Neuronal stem cell (in vitro differentiated cells): ENCODE results near the gene ACBD3.

Experiments used
- DNase-seq: peaks from one replicate; pipeline ENCODE4 v3.0.0-alpha.2; 2013; ENCODE audit warnings: low spot score
- H2AFZ ChIP-seq: one replicate; pipeline ENCODE4 v1.6.1; 2013; ENCODE audit warnings: mild to moderate bottlenecking, low read length, inconsistent platforms
- H2AK5ac ChIP-seq: 2 replicates; pipeline ENCODE4 v1.6.1; 2013; ENCODE audit warnings: low read depth, mild to moderate bottlenecking, inconsistent platforms, low read length, moderate library complexity, mixed read lengths
- H2BK120ac ChIP-seq: 2 replicates; pipeline ENCODE4 v1.6.1; 2013; ENCODE audit warnings: low read depth, mild to moderate bottlenecking, inconsistent platforms, low read length, moderate library complexity, mixed read lengths
- H2BK12ac ChIP-seq: one replicate; pipeline ENCODE4 v1.6.1; 2013; ENCODE audit warnings: low read length, inconsistent platforms
- H2BK15ac ChIP-seq: 2 replicates; pipeline ENCODE4 v1.6.1; 2013; ENCODE audit warnings: mild to moderate bottlenecking, low read length, inconsistent platforms, mixed read lengths
- H2BK5ac ChIP-seq: one replicate; pipeline ENCODE4 v1.6.1; 2013; ENCODE audit warnings: inconsistent platforms, mild to moderate bottlenecking, low read length, moderate library complexity
- H3K14ac ChIP-seq: one replicate; pipeline ENCODE4 v1.6.1; 2013; ENCODE audit warnings: low read length, inconsistent platforms
- H3K18ac ChIP-seq: 2 replicates; pipeline ENCODE4 v1.6.1; 2013; ENCODE audit warnings: low read length, inconsistent platforms
- H3K23ac ChIP-seq: 2 replicates; pipeline ENCODE4 v1.6.1; 2013; ENCODE audit warnings: low read depth, mild to moderate bottlenecking, mixed read lengths, low read length, inconsistent platforms; ENCODE audit not compliant: poor library complexity
- H3K27ac ChIP-seq: replicated peaks from 3 replicates; pipeline ENCODE4 v1.5.1; 2013; ENCODE audit warnings: low read length, inconsistent platforms
- H3K27me3 ChIP-seq, 3 experiments: 2 replicates each; pipeline ENCODE4 v1.6.1; 2013; ENCODE audit warnings: low read length in 3 of 3, mild to moderate bottlenecking in 2 of 3, inconsistent platforms in 1 of 3, low read depth in 1 of 3, mixed read lengths in 1 of 3, moderate library complexity in 1 of 3; ENCODE audit not compliant: control insufficient read depth in 3 of 3, insufficient read depth in 3 of 3
- H3K36me3 ChIP-seq, 2 donors: replicated peaks in 1 of 2; 2 replicates each; pipeline ENCODE4 v1.6.1; 2013; ENCODE audit warnings: low read length in 2 of 2; ENCODE audit not compliant: control insufficient read depth in 2 of 2, insufficient read depth in 2 of 2
- H3K4ac ChIP-seq: 2 replicates; pipeline ENCODE4 v1.6.1; 2013; ENCODE audit warnings: inconsistent platforms, mild to moderate bottlenecking, low read length, moderate library complexity
- H3K4me1 ChIP-seq, 2 donors: 1 replicate in 1 of 2; 2 replicates in 1 of 2; pipeline ENCODE4 v1.6.1; 2013; ENCODE audit warnings: low read length in 2 of 2, low read depth in 1 of 2; ENCODE audit not compliant: control insufficient read depth in 2 of 2, insufficient read depth in 1 of 2
- H3K4me2 ChIP-seq: one replicate; pipeline ENCODE4 v1.6.1; 2013; ENCODE audit warnings: mild to moderate bottlenecking, low read length, inconsistent platforms; ENCODE audit not compliant: insufficient read depth, poor library complexity, severe bottlenecking
- H3K4me3 ChIP-seq, 2 donors: 2 replicates each; pipeline ENCODE4 v1.5.1; 2013; ENCODE audit warnings: low read length in 2 of 2, mild to moderate bottlenecking in 2 of 2, inconsistent platforms in 1 of 2, moderate library complexity in 1 of 2
- H3K79me1 ChIP-seq: one replicate; pipeline ENCODE4 v1.6.1; 2013; ENCODE audit warnings: low read depth, mild to moderate bottlenecking, inconsistent platforms, low read length, moderate library complexity
- H3K9ac ChIP-seq: one replicate; pipeline ENCODE4 v1.6.1; 2013; ENCODE audit warnings: mild to moderate bottlenecking, low read depth, low read length, inconsistent platforms; ENCODE audit not compliant: poor library complexity
- H3K9me3 ChIP-seq, 2 donors: replicated peaks in 1 of 2; 2 replicates each; pipeline versions ENCODE3 to v1.6.1; 2013; ENCODE audit warnings: low read length in 2 of 2, mild to moderate bottlenecking in 2 of 2, inconsistent platforms in 1 of 2, low read depth in 1 of 2, mixed read lengths in 1 of 2, moderate library complexity in 1 of 2; ENCODE audit not compliant: control insufficient read depth in 2 of 2, insufficient read depth in 1 of 2
- H4K8ac ChIP-seq: one replicate; pipeline ENCODE4 v1.6.1; 2013; ENCODE audit warnings: low read depth, mild to moderate bottlenecking, inconsistent platforms, low read length, moderate library complexity
- H4K91ac ChIP-seq: one replicate; pipeline ENCODE4 v1.6.1; 2013; ENCODE audit warnings: low read length, low read depth, mild to moderate bottlenecking, inconsistent platforms; ENCODE audit not compliant: poor library complexity
- WGBS, 2 donors: extraction: QIAGEN DNeasy Blood & Tissue Kit; methylation state at CpG; one replicate each; pipeline ENCODE4 v1.1.7; 2013; ENCODE audit warnings: missing lambda C conversion rate in 2 of 2, mixed read lengths in 1 of 2; ENCODE audit not compliant: insufficient read length in 2 of 2, insufficient replicate concordance in 1 of 2; ENCODE audit errors: extremely low coverage in 2 of 2; 5-methylcytosine and 5-hydroxymethylcytosine counted together

Gene ACBD3

DNA sequence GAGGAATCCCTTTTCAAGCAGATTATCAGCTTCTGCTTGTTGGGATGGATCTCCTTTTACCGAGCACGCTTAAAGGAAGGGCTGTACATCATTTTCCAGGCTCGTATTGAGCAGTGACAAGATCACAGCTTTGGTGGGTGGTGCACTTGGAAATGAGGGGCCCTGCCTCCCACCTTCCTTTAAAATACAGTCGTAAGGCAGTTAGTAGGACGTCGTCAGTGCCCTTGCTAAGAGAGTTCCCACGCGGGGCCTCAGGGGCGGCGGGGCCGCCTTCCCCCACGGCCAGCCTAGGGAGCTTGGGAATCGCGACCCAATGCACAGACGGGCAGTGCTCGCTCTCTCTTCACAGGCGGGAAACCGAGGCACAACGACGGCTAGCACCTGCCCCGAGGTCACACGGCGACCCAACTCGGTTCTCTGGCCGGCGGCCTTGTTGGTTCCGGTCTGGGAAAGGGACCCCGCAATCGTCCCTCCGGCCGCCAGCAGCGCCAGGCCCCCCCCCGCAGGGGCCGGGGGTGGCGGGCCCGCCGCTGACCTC, 65.4 kb downstream of the ACBD3 start:
- peak overlapping the region; percentile 61 for H3K23ac ChIP-seq
- peak overlapping the region; percentile 97 for H2BK15ac ChIP-seq
- peaks cover 11 to 21% of the 10 kb centered on the region in 2 donors for H3K4me1 ChIP-seq
- H2BK12ac ChIP-seq, result no peak overlapping the region
- H3K27me3 ChIP-seq, result peaks cover 0 to 27% (median 8%) of the 10 kb centered on the region in 3 experiments
- H3K9ac ChIP-seq, result peak overlapping the region; percentile 91
- H3K36me3 ChIP-seq, result no peaks in the 10 kb centered on the region
- peak overlapping the region; percentile 72 for H2BK5ac ChIP-seq
- H3K9me3 ChIP-seq, result no peaks in the 10 kb centered on the region
- peak overlapping the region; percentile 94 for H3K18ac ChIP-seq
- peak overlapping the region; percentile 57 for H2BK120ac ChIP-seq
- DNase-seq, result no peak
- H4K8ac ChIP-seq, result no peak overlapping the region
- H2AK5ac ChIP-seq, result no peak overlapping the region
- H3K27ac ChIP-seq, result no peak overlapping the region
- no peak overlapping the region for H4K91ac ChIP-seq
- peak overlapping the region; percentile 100 for H2AFZ ChIP-seq
- H3K4ac ChIP-seq, result no peak overlapping the region
- peak overlapping the region; percentile 72 to 77 for H3K4me3 ChIP-seq
- H3K79me1 ChIP-seq, result no peaks in the 10 kb centered on the region
- H3K14ac ChIP-seq, result peak overlapping the region; percentile 43
- H3K4me2 ChIP-seq, result peak overlapping the region; percentile 86
- no CpG with 5 or more reads among the region's 37 CpGs for WGBS, 2 donors

DNA sequence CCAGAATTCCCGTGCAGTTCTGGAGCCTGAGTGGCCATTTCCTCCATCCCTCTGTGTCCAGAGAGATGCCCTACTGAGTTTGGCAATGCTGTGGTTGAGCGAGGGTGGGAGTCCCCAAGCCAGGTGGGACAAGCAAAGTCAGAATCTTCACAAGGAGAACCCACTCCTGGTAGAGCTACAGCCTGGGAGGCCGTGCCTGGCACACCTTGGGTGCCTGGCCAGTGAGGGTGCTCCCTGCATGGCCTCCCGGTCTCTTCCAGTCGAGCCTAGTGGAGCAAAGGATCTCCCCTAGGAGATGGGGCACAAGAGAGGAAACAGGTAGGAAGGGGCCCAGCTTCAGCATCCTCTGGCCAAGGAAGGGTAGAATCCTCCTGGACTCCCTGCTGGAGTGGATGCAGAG, 66.1 kb downstream of the ACBD3 start:
- Histone ChIP-seq H2AFZ (no peak overlapping the region), H2BK5ac (no peak overlapping the region)

DNA sequence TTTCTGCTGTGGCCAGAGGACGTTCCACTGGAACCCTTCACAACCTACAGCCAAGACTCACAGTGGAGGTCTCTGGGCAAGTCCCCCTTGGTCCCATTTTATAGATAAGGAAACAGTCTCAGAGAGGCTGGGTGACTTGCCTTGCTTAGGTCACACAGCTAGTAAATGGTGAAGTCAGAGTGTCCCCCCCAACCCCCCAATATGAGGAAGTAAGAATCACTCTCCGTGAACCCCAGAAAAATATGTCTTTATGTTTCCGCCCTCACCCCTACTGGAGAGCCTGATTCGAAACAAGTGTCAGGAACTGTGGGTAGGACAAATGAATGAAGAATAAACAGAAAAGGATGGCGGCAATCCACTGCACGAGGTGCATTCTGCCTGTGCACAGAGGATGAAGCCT, 67.4 kb downstream of the ACBD3 start:
- Histone ChIP-seq H4K8ac (no peak overlapping the region), H3K9ac (no peak overlapping the region), H3K4ac (no peak overlapping the region), H2AK5ac (peak overlapping the region; percentile 84), H2BK15ac (peak overlapping the region; percentile 96), H3K4me3 (no peak overlapping the region), H2BK5ac (no peak overlapping the region), H3K79me1 (no peaks in the 10 kb centered on the region), H3K36me3 (no peaks in the 10 kb centered on the region), H3K27ac (no peak overlapping the region), H3K4me2 (no peak overlapping the region), H2BK120ac (no peak overlapping the region), H3K14ac (no peak overlapping the region), H2BK12ac (no peak overlapping the region), H4K91ac (no peak overlapping the region), H3K27me3 (peaks cover 0 to 26% (median 8%) of the 10 kb centered on the region in 3 experiments), H3K18ac (no peak overlapping the region), H3K4me1 (peaks cover 11 to 12% of the 10 kb centered on the region in 2 donors), H3K23ac (peak overlapping the region; percentile 31), H3K9me3 (no peaks in the 10 kb centered on the region), H2AFZ (no peak overlapping the region)
- no CpG with 5 or more reads among the region's 6 CpGs for whole genome bisulfite sequencing, 2 donors
- DNase-seq, result no peak

More for the DNA sequence above, 66.1 kb downstream of the ACBD3 start:
- Histone ChIP-seq H3K18ac (no peak overlapping the region), H3K27ac (no peak overlapping the region), H3K9ac (no peak overlapping the region), H3K27me3 (peaks cover 0 to 27% (median 8%) of the 10 kb centered on the region in 3 experiments), H3K4me2 (no peak overlapping the region), H3K4me3 (no peak overlapping the region), H2BK12ac (peak overlapping the region; percentile 82), H3K36me3 (no peaks in the 10 kb centered on the region), H3K4ac (no peak overlapping the region), H3K14ac (no peak overlapping the region), H4K8ac (no peak overlapping the region), H4K91ac (no peak overlapping the region), H3K4me1 (peaks cover 11 to 19% of the 10 kb centered on the region in 2 donors), H2AK5ac (peak overlapping the region; percentile 72), H2BK120ac (peak overlapping the region; percentile 2), H3K23ac (peak overlapping the region; percentile 21), H2BK15ac (no peak overlapping the region), H3K9me3 (no peaks in the 10 kb centered on the region), H3K79me1 (no peaks in the 10 kb centered on the region)
- no CpG with 5 or more reads among the region's 5 CpGs for WGBS, 2 donors
- no peak for DNase-seq

DNA sequence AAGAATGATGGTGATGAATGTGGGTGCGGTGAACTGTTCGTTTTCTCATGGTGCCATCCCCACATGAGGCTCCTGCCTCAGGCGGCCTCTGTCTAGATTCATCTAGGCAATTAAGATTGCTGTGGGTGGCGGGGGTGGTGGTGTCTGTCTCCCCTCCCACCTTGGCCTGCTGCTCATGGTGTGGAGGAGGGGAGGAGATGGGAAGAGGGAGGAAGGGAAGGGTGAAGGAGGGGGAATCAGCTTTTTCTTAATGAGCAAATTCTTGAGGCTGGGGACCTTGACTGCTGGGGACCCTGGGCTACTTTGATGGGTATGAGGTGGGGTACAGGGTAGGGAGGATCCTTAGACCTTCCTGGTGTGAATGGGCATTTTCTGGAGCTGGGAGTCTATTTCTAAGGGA, 68.2 kb downstream of the ACBD3 start:
- Histone ChIP-seq H3K14ac (no peak overlapping the region), H2BK5ac (no peak overlapping the region), H2BK15ac (peak overlapping the region; percentile 96), H2BK12ac (no peak overlapping the region), H3K79me1 (no peaks in the 10 kb centered on the region), H3K27ac (no peak overlapping the region), H3K4me2 (no peak overlapping the region), H2BK120ac (no peak overlapping the region), H3K4me3 (no peak overlapping the region), H4K8ac (no peak overlapping the region), H3K27me3 (peaks cover 0 to 18% (median 8%) of the 10 kb centered on the region in 3 experiments), H3K36me3 (no peaks in the 10 kb centered on the region), H3K4ac (no peak overlapping the region), H4K91ac (no peak overlapping the region), H3K9me3 (no peaks in the 10 kb centered on the region), H3K4me1 (peaks cover 11 to 12% of the 10 kb centered on the region in 2 donors), H3K18ac (peak overlapping the region; percentile 4), H2AK5ac (peak overlapping the region; percentile 24), H3K9ac (no peak overlapping the region), H2AFZ (no peak overlapping the region), H3K23ac (no peak overlapping the region)
- WGBS, 2 donors, result no CpG with 5 or more reads among the region's 4 CpGs
- DNase-seq, result no peak
